ENCODE measurements around the gene SNAP47. TPM values are rescaled to one million over a fixed set of nuclear protein-coding genes. Genes with fewer than 3 reads are reported as not detected.

The SNAP47 gene
- total RNA-seq, 1 donor from 2014 or later = 31.1 TPM

GRCh38 chr1:227795732-227796131 is 60.5 kb downstream of the SNAP47 start:
- DNase-seq (ENCODE audit: low spot score) = peak; percentile 32

GRCh38 chr1:227796359-227796915 is 61.2 kb downstream of the SNAP47 start:
- peak; percentile 31 for DNase-seq (ENCODE audit: low spot score)

GRCh38 chr1:227797144-227797543 is 61.9 kb downstream of the SNAP47 start:
- DNase-seq (ENCODE audit: low spot score) = peak; percentile 35

DNA sequence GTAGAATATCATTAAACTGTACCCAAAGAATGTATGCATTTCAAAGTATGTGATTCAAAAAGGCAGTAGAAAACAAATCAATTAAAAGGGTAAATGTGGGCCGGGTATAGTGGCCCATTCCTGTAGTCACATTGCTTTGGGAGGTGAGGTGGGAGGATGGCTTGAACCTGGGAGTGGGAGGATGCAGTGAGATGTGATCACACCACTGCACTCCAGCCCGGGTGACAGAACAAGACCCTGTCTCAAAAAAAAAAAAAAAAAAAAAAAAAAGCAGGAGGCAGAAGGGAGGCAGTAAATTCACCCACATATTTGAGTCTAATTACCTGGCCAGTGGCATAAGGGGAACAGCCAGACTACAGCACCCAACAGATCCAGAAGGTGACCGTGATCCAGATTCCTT is 62.4 kb downstream of the SNAP47 start:
- DNase-seq (ENCODE audit: low spot score) = no peak

DNA sequence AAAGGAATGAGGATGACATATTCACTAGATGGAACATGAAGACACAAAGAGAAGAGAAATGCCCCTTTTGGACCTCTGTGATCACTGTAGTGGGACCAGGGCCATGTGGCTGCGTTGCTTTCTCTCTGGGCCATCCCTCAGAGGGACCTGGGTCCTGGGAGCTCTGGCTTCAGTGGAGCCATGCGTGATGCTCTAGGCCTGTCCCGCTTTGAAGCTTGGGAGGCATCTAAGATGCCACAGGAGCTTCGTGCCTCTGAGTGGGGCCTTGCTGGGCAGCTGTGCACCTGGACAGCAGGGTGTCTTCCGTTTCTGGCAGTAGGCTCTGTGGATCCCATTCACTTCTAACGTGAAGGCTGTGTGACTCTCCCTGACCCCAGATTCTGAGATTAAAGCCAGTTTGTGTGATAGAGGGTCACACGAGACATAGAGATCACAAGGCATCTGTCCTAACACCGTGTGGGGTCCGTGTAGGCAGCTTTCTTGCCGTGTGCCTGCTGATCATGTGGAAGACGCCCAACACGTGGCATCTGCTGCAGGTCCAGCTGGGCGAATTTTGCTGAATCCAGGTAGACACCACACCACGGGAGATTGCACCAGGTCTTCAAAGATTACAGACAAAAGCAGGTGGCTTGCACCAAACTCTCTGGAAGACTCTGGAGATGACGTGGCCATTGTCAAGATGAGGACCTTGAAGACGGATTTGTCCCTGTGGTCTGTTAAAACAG is 63.0 kb downstream of the SNAP47 start:
- peak; percentile 32 for DNase-seq (ENCODE audit: low spot score)

GRCh38 chr1:227799756-227800155 is 64.5 kb downstream of the SNAP47 start:
- DNase-seq (ENCODE audit: low spot score) = no peak

GRCh38 chr1:227803933-227804332 is 68.7 kb downstream of the SNAP47 start:
- no peak for DNase-seq (ENCODE audit: low spot score)

GRCh38 chr1:227805606-227806197 is 70.5 kb downstream of the SNAP47 start:
- no peak for DNase-seq (ENCODE audit: low spot score)

- DNase-seq (ENCODE audit: low spot score) = no peak
Measured at GRCh38 chr1:227808566-227808965, 73.3 kb downstream of the SNAP47 start.

DNA sequence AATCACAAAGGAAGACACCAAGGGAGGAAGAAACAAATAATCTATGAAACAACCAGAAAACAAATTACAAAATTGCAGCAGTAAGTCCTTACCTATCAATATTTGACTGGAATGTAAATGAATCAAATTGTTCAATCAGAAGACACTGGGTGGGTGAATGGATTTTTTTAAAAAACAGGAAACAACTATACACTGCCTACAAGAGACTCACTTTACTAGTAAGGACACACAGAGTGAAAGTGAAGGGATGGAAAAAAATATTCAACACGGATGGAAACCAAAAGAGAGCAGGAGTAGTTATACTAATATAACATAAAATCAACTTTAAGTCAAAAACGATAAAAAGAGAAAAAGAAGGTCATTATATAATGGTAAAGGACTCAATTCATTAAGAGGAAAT is 73.8 kb downstream of the SNAP47 start:
- DNase-seq (ENCODE audit: low spot score) = no peak

DNA sequence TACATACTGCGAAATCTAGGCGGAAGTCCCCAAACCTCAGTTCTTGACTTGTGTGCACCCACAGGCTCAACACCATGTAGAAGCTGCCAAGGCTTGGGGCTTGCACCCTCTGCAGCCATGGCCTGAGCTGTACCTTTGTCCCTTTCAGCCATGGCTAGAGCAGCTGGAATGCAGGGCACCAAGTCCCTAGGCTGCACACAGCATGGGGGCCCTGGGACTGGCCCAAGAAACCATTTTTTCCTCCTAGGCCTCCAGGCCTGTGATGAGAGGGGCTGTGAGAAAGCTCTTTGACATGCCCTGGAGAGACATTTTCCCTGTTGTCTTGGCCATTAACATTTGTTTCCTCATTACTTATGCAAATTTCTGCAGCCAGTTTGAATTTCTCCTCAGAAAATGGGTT is 78.7 kb downstream of the SNAP47 start:
- no peak for DNase-seq (ENCODE audit: low spot score)

DNA sequence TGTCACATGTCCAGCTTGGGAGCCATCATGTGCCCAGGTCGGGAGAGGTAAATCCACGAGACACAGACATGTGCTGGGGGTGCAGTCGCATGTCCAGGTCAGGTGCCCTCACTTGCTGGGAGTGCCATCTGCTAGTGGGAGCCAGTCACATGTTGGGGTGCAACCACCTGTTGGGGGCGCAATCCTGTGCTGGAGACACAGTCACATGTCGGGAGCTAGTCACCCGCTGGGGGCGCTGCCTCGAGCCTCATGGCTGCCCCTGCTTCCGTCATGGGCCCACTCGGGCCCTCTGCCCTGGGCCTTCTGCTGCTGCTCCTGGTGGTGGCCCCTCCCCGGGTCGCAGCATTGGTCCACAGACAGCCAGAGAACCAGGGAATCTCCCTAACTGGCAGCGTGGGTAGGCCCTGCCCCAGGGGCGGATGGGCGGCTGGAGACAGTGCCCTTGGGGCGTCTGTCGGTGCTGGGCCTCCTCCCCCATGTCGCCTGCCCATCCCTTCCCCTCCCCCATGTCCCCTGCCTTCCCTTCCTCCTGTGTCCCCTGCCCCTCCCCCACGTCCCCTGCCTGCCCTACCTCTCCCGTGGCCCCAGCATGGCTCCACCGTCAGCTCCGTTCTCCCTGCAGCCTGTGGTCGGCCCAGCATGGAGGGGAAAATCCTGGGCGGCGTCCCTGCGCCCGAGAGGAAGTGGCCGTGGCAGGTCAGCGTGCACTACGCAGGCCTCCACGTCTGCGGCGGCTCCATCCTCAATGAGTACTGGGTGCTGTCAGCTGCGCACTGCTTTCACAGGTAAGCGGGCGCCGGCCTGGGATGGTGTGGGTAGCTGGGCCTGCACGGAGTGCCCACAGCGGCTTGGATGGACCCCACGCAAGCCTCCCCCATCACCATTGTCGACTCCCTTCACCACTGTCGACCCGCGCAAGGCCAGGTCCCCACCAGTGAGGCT is 80.5 kb downstream of the SNAP47 start, which contains the start of gene PRSS38:
Gene PRSS38 (plus strand): TSS at position 208 of the 942 bp plus-strand sequence. CDS start 42 bp downstream, at position 250.
- DNase-seq (ENCODE audit: low spot score) = no peak

- DNase-seq (ENCODE audit: low spot score) = no peak
Measured at GRCh38 chr1:227816750-227817446, 81.7 kb downstream of the SNAP47 start.

- DNase-seq (ENCODE audit: low spot score) = no peak
Measured at GRCh38 chr1:227823537-227823936, 88.3 kb downstream of the SNAP47 start.

- DNase-seq (ENCODE audit: low spot score) = no peak
Measured at GRCh38 chr1:227824204-227824603, 89.0 kb downstream of the SNAP47 start.

DNA sequence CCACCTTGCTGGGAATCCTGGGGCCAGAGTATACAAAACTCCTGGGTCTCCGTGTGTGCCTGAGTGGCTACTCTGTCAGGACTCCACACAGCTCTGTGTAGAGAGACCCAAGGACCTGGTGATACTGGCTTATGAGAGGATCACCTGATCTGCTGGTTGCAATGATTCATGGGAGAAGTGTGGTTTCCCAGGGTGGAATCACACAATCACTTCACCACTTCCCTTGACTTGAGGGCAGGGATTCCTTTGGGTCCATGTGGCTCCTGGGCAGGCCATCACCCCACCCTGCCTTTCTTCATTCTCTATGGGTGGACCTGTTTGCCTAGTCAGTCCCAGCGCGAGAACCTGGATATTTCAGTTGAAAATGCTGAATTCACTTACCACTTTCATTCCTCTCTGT is 93.6 kb downstream of the SNAP47 start:
- DNase-seq (ENCODE audit: low spot score) = no peak

Other genes with a start within 250 kb of the SNAP47 start
- gene ZNF678, start 171.9 kb upstream of the SNAP47 start, total RNA-seq = 14.0 TPM
- 21.3 TPM for gene JMJD4, start 133 bp upstream of the SNAP47 start, total RNA-seq
- not detected for gene PRSS38, start 80.2 kb downstream of the SNAP47 start, total RNA-seq
- gene WNT9A, start 212.5 kb downstream of the SNAP47 start, total RNA-seq = 2.7 TPM